Thyroid gland (tissue), 4 donors: ENCODE measurements around the gene VWA2.

ENCODE experiments used
- CTCF ChIP-seq, 6 experiments: fragments of 200-600 bp in 3 of 6; fragments of 450-650 bp in 3 of 6; sonication (generic) in 3 of 6; IDR thresholded peaks; one replicate each; pipeline ENCODE4 v1.5.1; 2016 to 2019; ENCODE audit warnings: antibody characterized with exemption in 6 of 6, mild to moderate bottlenecking in 2 of 6, inconsistent platforms in 1 of 6, moderate library complexity in 1 of 6
- POLR2A ChIP-seq, 2 donors: fragments of 450-650 bp; IDR thresholded peaks; one replicate each; pipeline ENCODE4 v1.6.1; 2017; ENCODE audit warnings: antibody characterized with exemption in 2 of 2, mild to moderate bottlenecking in 2 of 2, moderate library complexity in 1 of 2

GRCh38 chr10:114281006-114281405 is 42.0 kb downstream of the VWA2 start:
- no peak for TF ChIP-seq POLR2A (IDR thresholded peaks at IDR 0.05)
- no peak for TF ChIP-seq CTCF (IDR thresholded peaks at IDR 0.05)
